Heart left ventricle (tissue), 13 donors: ENCODE measurements around the gene NLRP13.

Experiments used
- POLR2A ChIP-seq, 2 donors: fragments of 450-650 bp; IDR thresholded peaks; one replicate each; pipeline ENCODE4 v1.6.1; 2017; ENCODE audit warnings: antibody characterized with exemption in 2 of 2, mild to moderate bottlenecking in 2 of 2, moderate library complexity in 2 of 2
- TF ChIP-seq, protein P1 (sequence below), 12 donors: fragments of 200-600 bp; sonication (generic) in 4 of 12; IDR thresholded peaks; one replicate each; pipeline versions ENCODE4 v1.5.0 to v1.8.0; 2018 to 2022; ENCODE audit warnings: antibody characterized with exemption in 12 of 12, mild to moderate bottlenecking in 5 of 12
- donor health status: ischemic (EF 13 %, LVEDD 7.1; RV severe dilation, severe dysfunction).
- donor health status: DM: no; HTN: yes; CAD: no.
- donor health status: DM: no; HTN: no; CAD: no.
- donor health status: ischemic (EF 25% LVEDD 6.9; RV normal size, moderate dysfunction).
- donor health status: ischemic (EF 25% LVEDD 5.7; RV mildly dilated, moderate dysfunction).
- donor health status: ischemic (EF 35%, LVEDD 5.7; RV mildly dilated, moderate dysfunction).
- donor health status: nonischemic (EF 11% LVEDD 7.7; RV severe dilation, severe dysfunction).
- donor health status: DM: yes; HTN: yes; CAD: no.
- donor health status: PGD.
- donor health status: ischemic (EF 29% LVEDD 5.4; RV normal size, mild dysfunction).
- donor health status: nonischemic (EF 23%, LVEDD 6.1; RV moderate dilation, normal function).

DNA sequence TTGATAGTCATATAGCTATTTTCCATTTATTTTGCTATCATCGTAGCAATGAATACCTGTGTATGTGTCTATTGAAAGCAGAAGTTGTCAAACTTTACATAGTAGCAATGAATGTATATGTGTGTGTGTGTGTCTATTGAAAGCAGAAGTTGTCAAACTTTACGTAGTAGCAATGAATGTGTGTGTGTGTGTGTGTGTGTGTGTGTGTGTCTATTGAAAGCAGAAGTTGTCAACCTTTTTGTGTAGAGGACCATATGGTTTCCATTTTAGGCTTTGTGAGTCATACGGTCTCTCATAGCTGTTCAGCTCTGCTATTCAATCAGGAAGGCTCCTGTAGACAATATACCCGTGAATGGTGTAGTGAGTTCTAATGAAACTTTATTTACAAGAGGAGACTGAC, 75.0 kb downstream of the NLRP13 start:
- TF ChIP-seq, protein P1, sequence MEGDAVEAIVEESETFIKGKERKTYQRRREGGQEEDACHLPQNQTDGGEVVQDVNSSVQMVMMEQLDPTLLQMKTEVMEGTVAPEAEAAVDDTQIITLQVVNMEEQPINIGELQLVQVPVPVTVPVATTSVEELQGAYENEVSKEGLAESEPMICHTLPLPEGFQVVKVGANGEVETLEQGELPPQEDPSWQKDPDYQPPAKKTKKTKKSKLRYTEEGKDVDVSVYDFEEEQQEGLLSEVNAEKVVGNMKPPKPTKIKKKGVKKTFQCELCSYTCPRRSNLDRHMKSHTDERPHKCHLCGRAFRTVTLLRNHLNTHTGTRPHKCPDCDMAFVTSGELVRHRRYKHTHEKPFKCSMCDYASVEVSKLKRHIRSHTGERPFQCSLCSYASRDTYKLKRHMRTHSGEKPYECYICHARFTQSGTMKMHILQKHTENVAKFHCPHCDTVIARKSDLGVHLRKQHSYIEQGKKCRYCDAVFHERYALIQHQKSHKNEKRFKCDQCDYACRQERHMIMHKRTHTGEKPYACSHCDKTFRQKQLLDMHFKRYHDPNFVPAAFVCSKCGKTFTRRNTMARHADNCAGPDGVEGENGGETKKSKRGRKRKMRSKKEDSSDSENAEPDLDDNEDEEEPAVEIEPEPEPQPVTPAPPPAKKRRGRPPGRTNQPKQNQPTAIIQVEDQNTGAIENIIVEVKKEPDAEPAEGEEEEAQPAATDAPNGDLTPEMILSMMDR (IDR thresholded peaks at IDR 0.05) = no peak
- TF ChIP-seq POLR2A (IDR thresholded peaks at IDR 0.05) = no peak
